ENCODE measurements around the gene RPL36A.

RPL36A gene

DNA sequence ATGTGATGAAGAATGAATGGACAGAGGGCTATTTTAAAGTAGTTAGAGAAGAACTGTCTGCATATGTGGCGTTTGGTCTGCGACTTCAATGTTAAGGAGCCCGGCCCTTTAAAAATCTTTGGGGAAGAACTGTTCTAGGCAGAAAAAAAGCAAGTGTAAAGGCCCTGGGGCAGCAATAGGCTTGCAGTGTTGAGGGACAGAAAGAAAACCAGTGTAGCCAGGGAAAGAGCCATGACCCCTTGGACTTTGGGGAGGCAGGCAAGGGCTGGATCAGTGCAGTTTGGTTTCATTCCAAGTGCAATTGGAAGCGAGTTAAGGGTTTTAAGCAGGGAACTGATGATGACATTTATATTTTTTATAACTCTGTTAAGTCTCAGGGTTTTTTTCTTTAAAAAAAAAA, 9.0 kb downstream of the RPL36A start:
- no peak overlapping the region for H3K4me3 ChIP-seq (replicated peaks in 1 of 2; ENCODE audit: low read depth in 2 of 2, low read length in 2 of 2)
- TF ChIP-seq, protein P1, sequence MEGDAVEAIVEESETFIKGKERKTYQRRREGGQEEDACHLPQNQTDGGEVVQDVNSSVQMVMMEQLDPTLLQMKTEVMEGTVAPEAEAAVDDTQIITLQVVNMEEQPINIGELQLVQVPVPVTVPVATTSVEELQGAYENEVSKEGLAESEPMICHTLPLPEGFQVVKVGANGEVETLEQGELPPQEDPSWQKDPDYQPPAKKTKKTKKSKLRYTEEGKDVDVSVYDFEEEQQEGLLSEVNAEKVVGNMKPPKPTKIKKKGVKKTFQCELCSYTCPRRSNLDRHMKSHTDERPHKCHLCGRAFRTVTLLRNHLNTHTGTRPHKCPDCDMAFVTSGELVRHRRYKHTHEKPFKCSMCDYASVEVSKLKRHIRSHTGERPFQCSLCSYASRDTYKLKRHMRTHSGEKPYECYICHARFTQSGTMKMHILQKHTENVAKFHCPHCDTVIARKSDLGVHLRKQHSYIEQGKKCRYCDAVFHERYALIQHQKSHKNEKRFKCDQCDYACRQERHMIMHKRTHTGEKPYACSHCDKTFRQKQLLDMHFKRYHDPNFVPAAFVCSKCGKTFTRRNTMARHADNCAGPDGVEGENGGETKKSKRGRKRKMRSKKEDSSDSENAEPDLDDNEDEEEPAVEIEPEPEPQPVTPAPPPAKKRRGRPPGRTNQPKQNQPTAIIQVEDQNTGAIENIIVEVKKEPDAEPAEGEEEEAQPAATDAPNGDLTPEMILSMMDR (IDR thresholded peaks at IDR 0.05; ENCODE audit: low read depth, low read length), result no peak
- no peak for DNase-seq (ENCODE audit: low read depth in 2 of 2)

DNA sequence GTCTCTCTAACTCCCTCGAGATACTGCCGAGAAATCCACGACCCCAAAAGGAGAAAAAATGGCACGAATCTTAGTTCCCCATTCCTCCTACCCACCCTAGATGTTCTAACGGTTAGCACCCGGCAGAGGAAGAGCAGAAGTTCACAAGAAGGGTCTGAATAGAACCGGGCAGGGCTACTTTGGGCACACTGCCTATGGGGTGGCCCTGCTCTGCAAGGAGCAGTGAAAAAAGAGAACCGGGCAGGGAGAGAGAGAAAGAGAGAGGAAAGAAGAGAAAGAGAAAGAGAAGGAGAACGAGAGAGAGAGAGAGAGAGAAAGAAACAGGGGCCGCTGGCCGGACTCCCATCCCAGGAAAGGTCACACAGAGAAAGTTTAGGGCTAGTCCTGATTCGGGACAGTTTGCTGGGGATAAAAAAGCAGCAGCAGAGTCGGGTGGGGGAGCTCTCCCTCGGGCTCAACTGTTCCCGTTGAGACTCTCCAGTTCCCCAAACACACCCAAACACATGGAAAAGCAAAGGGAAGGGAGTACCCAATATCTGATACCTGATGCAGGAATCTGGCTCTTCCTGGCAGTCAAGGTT, 16.4 kb downstream of the RPL36A start:
- peak overlapping the region; percentile 72 for H3K4me3 ChIP-seq (replicated peaks in 1 of 2; ENCODE audit: low read depth in 2 of 2, low read length in 2 of 2)
- DNase-seq (ENCODE audit: low read depth in 2 of 2), result no peak
- TF ChIP-seq, protein P1 (IDR thresholded peaks at IDR 0.05; ENCODE audit: low read depth, low read length), result no peak

DNA sequence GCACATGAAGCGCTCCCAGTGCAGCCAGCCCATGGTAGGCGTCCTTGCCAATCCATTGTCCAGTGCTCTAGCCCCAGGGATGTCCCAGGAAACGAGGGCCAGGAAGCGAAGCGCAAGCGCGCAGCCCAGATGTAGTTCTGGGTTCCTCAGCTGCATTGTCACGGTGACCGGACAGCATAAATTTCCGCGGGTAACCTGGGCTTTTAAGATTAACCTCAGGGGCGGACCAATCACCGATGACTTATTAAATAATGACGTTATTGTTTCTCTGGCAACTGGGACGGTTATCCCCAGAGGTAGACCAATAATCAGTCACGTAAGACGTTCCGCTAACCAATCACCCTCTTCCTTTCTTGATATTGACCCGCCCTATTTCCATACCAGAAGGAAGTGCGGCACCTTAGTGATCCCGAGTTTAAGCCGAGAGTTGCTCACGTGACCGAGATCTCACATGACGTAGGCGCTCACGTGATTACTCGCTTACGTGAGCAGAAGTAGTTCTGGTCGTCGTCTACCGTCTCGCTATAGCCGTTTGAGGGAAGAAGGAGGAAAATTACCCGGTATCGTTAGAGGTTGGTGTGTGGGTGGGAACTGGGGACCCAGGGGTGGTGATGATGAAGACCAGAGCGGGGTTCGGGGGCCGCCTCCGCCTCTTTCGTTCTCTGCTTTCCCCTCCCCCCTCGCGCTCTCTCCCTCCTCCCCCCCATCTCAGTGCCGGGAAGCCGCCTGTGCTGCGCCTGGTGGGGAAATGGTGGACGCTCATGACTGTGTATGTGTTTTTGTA, 17.1 kb downstream of the RPL36A start, which contains the start of the genes GLA and HNRNPH2:
Gene GLA (minus strand): TSS at position 178 of the 784 bp plus-strand sequence. CDS start 22 bp downstream, at position 156.
Gene HNRNPH2 (plus strand): TSS at position 475 of the 784 bp plus-strand sequence. CDS start 3,767 bp downstream, outside the sequence.
- TF ChIP-seq, protein P1 (IDR thresholded peaks at IDR 0.05; ENCODE audit: low read depth, low read length), result no peak
- DNase-seq (ENCODE audit: low read depth in 2 of 2), result peak; percentile 99
- H3K4me3 ChIP-seq (replicated peaks in 1 of 2; ENCODE audit: low read depth in 2 of 2, low read length in 2 of 2), result peak within 1 kb of the TSS; percentile 72

DNA sequence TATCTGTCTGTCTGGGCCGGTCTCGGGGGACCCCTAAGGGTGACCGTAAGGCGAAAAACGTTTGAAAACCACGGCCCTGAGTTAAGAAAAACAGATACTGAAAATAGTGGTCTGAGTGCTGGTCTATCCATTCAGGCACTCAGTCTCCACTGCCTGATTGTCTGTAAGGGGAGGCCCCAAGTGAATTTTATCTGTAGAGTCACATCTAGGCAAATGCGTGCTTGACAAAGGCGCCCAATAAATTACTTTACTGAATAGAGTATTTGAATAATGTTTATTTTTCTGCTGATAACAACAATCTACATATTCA, 17.7 kb downstream of the RPL36A start:
- peak overlapping the region; percentile 60 to 67 for H3K4me3 ChIP-seq (replicated peaks in 1 of 2; ENCODE audit: low read depth in 2 of 2, low read length in 2 of 2)
- DNase-seq (ENCODE audit: low read depth in 2 of 2), result no peak
- TF ChIP-seq, protein P1 (IDR thresholded peaks at IDR 0.05; ENCODE audit: low read depth, low read length), result no peak

DNA sequence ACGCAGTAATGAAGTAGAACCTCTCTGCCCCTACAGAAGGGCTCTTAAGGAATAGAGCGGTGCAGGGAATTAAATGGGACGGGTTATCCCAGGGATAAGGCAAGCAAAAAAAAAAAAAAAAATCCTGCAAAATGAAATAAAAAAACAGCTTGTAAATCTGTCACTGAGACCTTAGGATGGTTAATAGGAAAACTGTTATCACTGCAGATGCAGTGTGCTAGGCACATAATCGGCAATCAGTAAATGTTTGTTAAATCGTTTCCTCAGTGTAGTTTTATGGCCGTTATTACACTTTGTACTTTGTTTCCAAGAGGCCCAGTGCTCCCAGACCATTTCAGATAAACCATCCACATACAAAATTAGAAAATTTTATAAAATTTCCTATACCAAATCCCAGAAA, 18.2 kb downstream of the RPL36A start:
- peak overlapping the region; percentile 60 to 67 for H3K4me3 ChIP-seq (replicated peaks in 1 of 2; ENCODE audit: low read depth in 2 of 2, low read length in 2 of 2)
- DNase-seq (ENCODE audit: low read depth in 2 of 2), result peak in 1 of 2 donors; percentile 27
- TF ChIP-seq, protein P1 (IDR thresholded peaks at IDR 0.05; ENCODE audit: low read depth, low read length), result no peak

DNA sequence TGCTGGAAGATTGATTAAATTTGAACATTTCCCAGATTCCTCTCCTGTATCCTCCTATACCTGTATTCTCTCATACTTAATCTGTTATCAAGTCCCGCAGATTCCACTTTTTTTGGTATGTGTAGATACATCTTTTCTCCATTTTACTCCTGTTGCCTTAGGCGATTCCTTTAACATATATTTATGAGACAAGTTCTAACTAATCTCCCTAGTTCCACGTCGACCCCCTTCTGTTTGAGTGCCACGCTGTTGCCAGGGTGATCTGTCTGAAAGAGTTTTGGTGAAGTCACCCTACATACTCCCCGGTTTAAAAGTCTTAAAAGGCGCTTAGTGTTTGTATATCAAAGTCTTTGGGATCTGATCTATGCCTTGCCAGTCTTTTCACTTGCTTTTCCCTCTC, 19.6 kb downstream of the RPL36A start:
- no peak for DNase-seq (ENCODE audit: low read depth in 2 of 2)
- H3K4me3 ChIP-seq (replicated peaks in 1 of 2; ENCODE audit: low read depth in 2 of 2, low read length in 2 of 2), result peak overlapping the region in 1 of 2 donors; percentile 26
- TF ChIP-seq, protein P1 (IDR thresholded peaks at IDR 0.05; ENCODE audit: low read depth, low read length), result no peak
